Activated B cell treated with CpG ODN at 0.5 μM for 24 hours (primary cell): Measurements from ENCODE around the gene CLEC3B. TPM values are rescaled to one million over a fixed set of nuclear protein-coding genes. Genes with fewer than 3 reads are reported as not detected.

Experiments used
- ATAC-seq: fragments of 200-7000 bp; cut with Tn5 transposase; one replicate; pipeline ENCODE4 v1.10.0; 2021; ENCODE audit warnings: low read depth, mild to moderate bottlenecking, moderate library complexity
- CTCF ChIA-PET: fragments of 350-600 bp; sonication (Branson Sonifier 250); formaldehyde crosslinking; loops from one replicate; lab custom pipeline; 2021; ENCODE audit warnings: antibody characterized with exemption; lab: Charles Lee
- POLR2A ChIA-PET: fragments of 350-600 bp; sonication (Branson Sonifier 250); formaldehyde crosslinking; loops from one replicate; lab custom pipeline; 2021; ENCODE audit warnings: antibody characterized with exemption; lab: Charles Lee
- DNase-seq: peaks from one replicate; pipeline ENCODE4 v3.0.0; 2022
- H3K27ac Mint-ChIP-seq: one replicate; pipeline ENCODE4 v1.8.0; 2020; ENCODE audit warnings: mixed read lengths
- H3K27me3 Mint-ChIP-seq: one replicate; pipeline ENCODE4 v1.8.0; 2021; ENCODE audit warnings: mixed read lengths
- H3K36me3 Mint-ChIP-seq: one replicate; pipeline ENCODE4 v1.8.0; 2021; ENCODE audit warnings: low read depth, mixed read lengths
- H3K4me1 Mint-ChIP-seq: one replicate; pipeline ENCODE4 v1.8.0; 2021; ENCODE audit warnings: mixed read lengths
- H3K4me3 Mint-ChIP-seq: one replicate; pipeline ENCODE4 v1.8.0; 2020; ENCODE audit warnings: mild to moderate bottlenecking, mixed read lengths
- H3K9me3 Mint-ChIP-seq: one replicate; pipeline ENCODE4 v1.8.0; 2020; ENCODE audit warnings: mixed read lengths
- CTCF ChIP-seq: fragments of 200-600 bp; IDR thresholded peaks from one replicate; pipeline ENCODE4 v1.8.0; 2022; ENCODE audit warnings: antibody characterized with exemption, mild to moderate bottlenecking
- intact Hi-C: fragments of 100-400 bp; cut with micrococcal nuclease; formaldehyde crosslinking; loops from one replicate; pipeline ENCODE4 v1.15.1; 2024
- total RNA-seq: library from RNA; stranded (reverse); gene quantifications from 2 replicates; pipeline ENCODE4 v1.2.3, GENCODE V29; 2022

Gene CLEC3B
- total RNA-seq, 1 donor from 2014 or later = not detected

GRCh38 chr3:44989636-44990373 lies 36.3 kb upstream of the CLEC3B start:
- ChIA-PET POLR2A (no interaction called here), CTCF (no interaction called here)
- no peak for TF ChIP-seq CTCF
- Mint-ChIP-seq H3K9me3 (no peaks in the 10 kb centered on the region), H3K4me1 (peaks cover 5% of the 10 kb centered on the region), H3K4me3 (no peak overlapping the region), H3K27ac (no peak overlapping the region), H3K27me3 (no peaks in the 10 kb centered on the region), H3K36me3 (peaks cover 62% of the 10 kb centered on the region)
- ATAC-seq (no peak), DNase-seq (no peak)
- intact Hi-C loops = no loop called here

DNA sequence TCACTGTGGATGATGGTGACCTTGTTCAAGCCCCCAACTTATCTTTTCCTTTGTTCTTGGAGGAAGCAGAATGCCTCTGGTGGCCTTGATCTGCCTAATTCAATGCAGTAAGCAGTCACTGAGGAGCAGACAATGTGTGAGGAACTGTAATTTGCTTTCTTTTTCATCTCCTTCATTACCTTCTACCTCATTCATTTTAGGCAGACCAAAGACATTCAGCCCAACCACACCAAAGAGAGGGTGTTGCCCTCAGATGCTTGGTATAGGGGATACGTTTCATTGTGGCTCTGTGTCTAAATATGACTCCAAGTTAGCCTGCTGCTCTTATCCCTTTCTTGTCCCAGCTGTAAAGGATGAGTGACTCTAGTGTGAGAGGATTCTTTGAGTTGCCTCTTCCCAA lies 34.8 kb upstream of the CLEC3B start:
- DNase-seq (no peak), ATAC-seq (no peak)
- no peak for TF ChIP-seq CTCF
- ChIA-PET CTCF (no interaction called here), POLR2A (interaction anchor here (0.9 kb wide), 1 partner anchor 16 kb away, joined by 3 read pairs; the partner anchor contains the start of gene ZDHHC3)
- peaks cover 68% of the 10 kb centered on the region for H3K36me3 Mint-ChIP-seq
- H3K4me3 Mint-ChIP-seq = no peak overlapping the region
- no peaks in the 10 kb centered on the region for H3K27me3 Mint-ChIP-seq
- no peaks in the 10 kb centered on the region for H3K9me3 Mint-ChIP-seq
- H3K27ac Mint-ChIP-seq = no peak overlapping the region
- intact Hi-C loops = no loop called here
- H3K4me1 Mint-ChIP-seq = peaks cover 2% of the 10 kb centered on the region

GRCh38 chr3:44992555-44993470 lies 33.3 kb upstream of the CLEC3B start:
- Mint-ChIP-seq H3K27me3 (no peaks in the 10 kb centered on the region), H3K4me1 (peaks cover 6% of the 10 kb centered on the region), H3K4me3 (no peak overlapping the region), H3K9me3 (no peaks in the 10 kb centered on the region), H3K36me3 (peaks cover 81% of the 10 kb centered on the region), H3K27ac (no peak overlapping the region)
- ChIA-PET POLR2A (no interaction called here), CTCF (interaction anchor here (0.7 to 2.4 kb wide), 2 partner anchors 10 to 19 kb away, joined by 5 to 6 read pairs; no protein-coding TSS in a partner anchor)
- no peak for DNase-seq
- no peak for TF ChIP-seq CTCF
- intact Hi-C loops = loop anchor here (1.0 kb wide), 1 partner anchor 461 kb away; no protein-coding TSS in a partner anchor
- ATAC-seq = no peak

DNA sequence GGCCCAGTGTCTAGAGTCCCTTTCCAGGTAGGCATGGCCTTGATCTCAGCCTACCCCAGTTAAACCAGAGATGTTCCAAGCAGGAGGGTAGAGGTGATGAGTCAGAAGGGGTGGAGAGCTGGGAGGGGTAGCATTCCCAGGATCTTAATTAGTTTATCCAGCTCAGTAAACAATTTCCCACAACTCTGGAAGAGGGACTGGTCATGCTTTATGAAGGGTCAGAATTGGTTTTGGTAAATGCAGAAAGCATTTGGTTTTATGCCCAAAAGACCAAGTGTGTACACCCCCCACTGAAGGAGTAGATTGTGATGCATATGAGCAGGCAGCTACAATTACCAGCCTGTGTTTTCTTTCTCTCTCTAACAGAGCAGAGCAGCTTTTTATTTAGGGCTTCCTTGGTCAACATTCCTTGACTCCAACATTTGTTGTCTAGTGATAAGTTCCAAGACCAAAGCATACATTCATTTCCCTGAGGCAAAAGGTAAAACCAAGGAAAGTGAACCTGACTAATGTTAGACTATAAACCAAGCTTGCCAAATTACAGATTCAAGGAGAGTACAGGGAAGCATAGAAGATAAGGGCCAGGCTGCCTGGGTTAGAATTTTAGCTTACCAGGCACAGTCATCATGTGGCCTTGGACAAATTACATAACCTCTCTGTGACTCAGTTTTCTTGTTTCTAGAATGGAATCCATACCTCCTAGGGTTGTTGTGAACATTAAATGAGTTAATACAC lies 32.5 kb upstream of the CLEC3B start:
- H3K27ac Mint-ChIP-seq = no peak overlapping the region
- H3K4me1 Mint-ChIP-seq = peaks cover 5% of the 10 kb centered on the region
- peaks cover 90% of the 10 kb centered on the region for H3K36me3 Mint-ChIP-seq
- ChIA-PET POLR2A (interaction anchor here (0.6 to 0.7 kb wide), 2 partner anchors 18 to 342 kb away, joined by 3 to 5 read pairs; no protein-coding TSS in a partner anchor), CTCF (interaction anchor here (2.4 kb wide), 1 partner anchor 9 kb away, joined by 6 read pairs; no protein-coding TSS in a partner anchor)
- H3K9me3 Mint-ChIP-seq = no peaks in the 10 kb centered on the region
- H3K27me3 Mint-ChIP-seq = no peaks in the 10 kb centered on the region
- no peak for TF ChIP-seq CTCF
- intact Hi-C loops = no loop called here
- DNase-seq = no peak
- no peak for ATAC-seq
- H3K4me3 Mint-ChIP-seq = no peak overlapping the region
